ENCODE measurements around the gene RPL41. TPM values are rescaled to one million over a fixed set of nuclear protein-coding genes. Genes with fewer than 3 reads are reported as not detected.

Gene RPL41
- total RNA-seq, 6 experiments from 2014 or later: 516 to 1,547 (median 1,257) TPM

- no peak for DNase-seq
- Histone ChIP-seq H3K4me1 (peaks cover 0 to 7% (median 0%) of the 10 kb centered on the region in 4 donors), H3K27me3 (no peaks in the 10 kb centered on the region), H3K36me3 (peaks cover 0 to 93% (median 45%) of the 10 kb centered on the region in 4 donors), H3K9me3 (no peaks in the 10 kb centered on the region), H3K27ac (no peak overlapping the region), H3K4me3 (no peak overlapping the region)
- no peak for TF ChIP-seq CTCF (IDR thresholded peaks at IDR 0.05)
- TF ChIP-seq POLR2A (IDR thresholded peaks at IDR 0.05): no peak
- peak in 1 of 4 donors; percentile 23 for ATAC-seq
- intact Hi-C loops (cut with DNase I): no loop called here
- 66% methylated on average over 3 of the region's 3 CpGs for WGBS (ENCODE audit: insufficient coverage, low coverage, low lambda C conversion rate, missing lambda C conversion rate)
Observed at GRCh38 chr12:56098592-56098991, 17.8 kb upstream of the RPL41 start.

DNA sequence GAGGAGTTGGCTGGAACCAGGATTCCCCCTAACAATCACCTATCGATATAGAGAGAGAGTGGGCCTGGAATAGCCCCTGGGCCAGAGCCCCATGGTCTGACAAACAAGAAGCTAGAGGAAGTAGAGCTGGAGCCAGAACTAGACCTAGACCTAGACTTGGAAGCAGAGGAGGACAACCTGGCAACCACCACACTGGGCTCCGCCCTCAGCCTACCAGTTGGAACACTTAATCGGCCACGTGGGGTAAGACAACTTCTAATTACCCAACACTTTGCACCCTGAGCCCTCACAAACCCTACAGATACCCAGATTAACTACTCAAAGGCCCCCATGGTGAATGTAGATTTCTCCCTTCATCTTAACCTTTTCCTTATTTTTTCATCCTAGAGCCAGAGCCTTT lies 16.6 kb upstream of the RPL41 start:
- H3K27ac ChIP-seq: no peak overlapping the region
- peaks cover 0 to 81% (median 39%) of the 10 kb centered on the region in 4 donors for H3K36me3 ChIP-seq
- TF ChIP-seq POLR2A (IDR thresholded peaks at IDR 0.05) (no peak), CTCF (IDR thresholded peaks at IDR 0.05) (no peak)
- no peaks in the 10 kb centered on the region for H3K9me3 ChIP-seq
- WGBS (ENCODE audit: insufficient coverage, low coverage, low lambda C conversion rate, missing lambda C conversion rate): 62% methylated on average over 2 of the region's 4 CpGs
- H3K4me3 ChIP-seq: no peak overlapping the region
- ATAC-seq (no peak), DNase-seq (no peak)
- no peaks in the 10 kb centered on the region for H3K27me3 ChIP-seq
- peaks cover 0 to 7% (median 0%) of the 10 kb centered on the region in 4 donors for H3K4me1 ChIP-seq
- intact Hi-C loops (cut with DNase I): loop anchor here (5.0 to 10.0 kb wide), 2 partner anchors 52 to 55 kb away; partner anchors contain the start of gene RPS26 (in 1 of the 2)

GRCh38 chr12:56101045-56101444 lies 15.4 kb upstream of the RPL41 start:
- Histone ChIP-seq H3K27me3 (no peaks in the 10 kb centered on the region), H3K4me1 (peaks cover 0 to 17% (median 3%) of the 10 kb centered on the region in 4 donors), H3K27ac (no peak overlapping the region), H3K36me3 (peaks cover 0 to 68% (median 31%) of the 10 kb centered on the region in 4 donors), H3K9me3 (no peaks in the 10 kb centered on the region), H3K4me3 (no peak overlapping the region)
- 88% methylated on average over 12 of the region's 14 CpGs for WGBS (ENCODE audit: insufficient coverage, low coverage, low lambda C conversion rate, missing lambda C conversion rate)
- intact Hi-C loops (cut with DNase I): loop anchor here (5.0 to 10.0 kb wide), 2 partner anchors 54 to 56 kb away; partner anchors contain the start of gene RPS26 (in 1 of the 2)
- no peak for DNase-seq
- ATAC-seq: no peak
- no peak for TF ChIP-seq POLR2A (IDR thresholded peaks at IDR 0.05)
- TF ChIP-seq CTCF (IDR thresholded peaks at IDR 0.05): no peak

GRCh38 chr12:56102683-56103065 lies 13.8 kb upstream of the RPL41 start:
- H3K27me3 ChIP-seq: no peaks in the 10 kb centered on the region
- intact Hi-C loops (cut with DNase I): loop anchor here (5.0 to 10.0 kb wide), 2 partner anchors 55 to 58 kb away; partner anchors contain the start of gene RPS26 (in 1 of the 2)
- H3K4me1 ChIP-seq: peaks cover 0 to 19% (median 4%) of the 10 kb centered on the region in 4 donors
- no peak for ATAC-seq
- 57% methylated on average over 1 of the region's 1 CpG for WGBS (ENCODE audit: insufficient coverage, low coverage, low lambda C conversion rate, missing lambda C conversion rate)
- DNase-seq: no peak
- H3K4me3 ChIP-seq: no peak overlapping the region
- H3K36me3 ChIP-seq: peaks cover 2 to 64% (median 25%) of the 10 kb centered on the region in 4 donors
- no peak overlapping the region for H3K27ac ChIP-seq
- TF ChIP-seq CTCF (IDR thresholded peaks at IDR 0.05) (no peak), POLR2A (IDR thresholded peaks at IDR 0.05) (no peak)
- H3K9me3 ChIP-seq: no peaks in the 10 kb centered on the region

All from right lobe of liver (tissue), 6 donors.